HG02970 (cell line): Measurements from ENCODE around the gene MAGEB16.

Source experiments
- ATAC-seq: cut with Tn5 transposase; IDR thresholded peaks from one replicate; pipeline ENCODE4 v1.9.1; 2021; ENCODE audit warnings: mild to moderate bottlenecking, moderate library complexity, moderate number of reproducible peaks; ENCODE audit not compliant: unreplicated experiment, low FRiP score

The MAGEB16 gene

GRCh38 chrX:35798042-35798441, at the start of gene MAGEB16:
TSS of gene MAGEB16 (plus strand) at chrX:35798342. CDS start at chrX:35802197, 3,855 bp downstream.
- no peak for ATAC-seq

- no peak for ATAC-seq
Measured at GRCh38 chrX:35773958-35774564, 24.1 kb upstream of the MAGEB16 start.

- no peak for ATAC-seq
Measured at GRCh38 chrX:35785075-35785474, 13.1 kb upstream of the MAGEB16 start.

GRCh38 chrX:35786271-35786670, 11.9 kb upstream of the MAGEB16 start:
- no peak for ATAC-seq

GRCh38 chrX:35787867-35788266, 10.3 kb upstream of the MAGEB16 start:
- ATAC-seq, result no peak

GRCh38 chrX:35800474-35800873, 2.3 kb downstream of the MAGEB16 start:
- no peak for ATAC-seq

GRCh38 chrX:35809781-35810180, 11.6 kb downstream of the MAGEB16 start:
- no peak for ATAC-seq

GRCh38 chrX:35819241-35819640, 21.1 kb downstream of the MAGEB16 start:
- ATAC-seq, result no peak

GRCh38 chrX:35826503-35826902, 28.4 kb downstream of the MAGEB16 start:
- no peak for ATAC-seq

- ATAC-seq, result no peak
Measured at GRCh38 chrX:35829501-35829900, 31.4 kb downstream of the MAGEB16 start.

- no peak for ATAC-seq
Measured at GRCh38 chrX:35841872-35842271, 43.7 kb downstream of the MAGEB16 start.

- no peak for ATAC-seq
Measured at GRCh38 chrX:35842674-35843073, 44.5 kb downstream of the MAGEB16 start.

- no peak for ATAC-seq
Measured at GRCh38 chrX:35847736-35848135, 49.6 kb downstream of the MAGEB16 start.
